ENCODE measurements around the gene CLASP1. TPM values are rescaled to one million over a fixed set of nuclear protein-coding genes. Genes with fewer than 3 reads are reported as not detected.

CLASP1 gene
- total and polyA plus RNA-seq, 2 of the 8 experiments (the other 6 are each of a cell fraction or from before 2014, with no cell fraction given) = 7.3 to 53.9 TPM

- Histone ChIP-seq H3K23ac (ENCODE audit: insufficient read length) (no peak overlapping the region), H3K4ac (replicated peaks; ENCODE audit: insufficient read length, low read depth, low read length) (no peak overlapping the region), H2AFZ (ENCODE audit: low read length) (no peak overlapping the region), H4K91ac (replicated peaks; ENCODE audit: insufficient read length, low read length) (no peak overlapping the region), H2AK5ac (ENCODE audit: low read depth, low read length) (no peak overlapping the region; the same call in 1 of the 2 replicates), H3K79me2 (ENCODE audit: control insufficient read depth in 1 of 2, insufficient read depth in 2 of 2, low read length in 2 of 2) (peaks cover 0 to 30% of the 10 kb centered on the region in 2 experiments; a peak in 2 of 4 replicates), H3K9ac (replicated peaks in 1 of 4; ENCODE audit: extremely low read depth in 1 of 4, low read depth in 3 of 4, low read length in 3 of 4) (no peak overlapping the region), H3K14ac (ENCODE audit: insufficient read length) (no peak overlapping the region), H2BK120ac (replicated peaks; ENCODE audit: low read depth, low read length) (no peak overlapping the region), H3K56ac (replicated peaks; ENCODE audit: insufficient read length, low read depth, low read length) (no peak overlapping the region), H2BK5ac (ENCODE audit: low read depth, low read length) (no peak overlapping the region), H4K5ac (ENCODE audit: insufficient read length, low read depth, low read length) (no peak overlapping the region), H3K9me3 (ENCODE audit: insufficient read depth in 2 of 2, low read depth in 1 of 2, low read length in 1 of 2) (no peaks in the 10 kb centered on the region), H3K4me1 (replicated peaks in 1 of 4; ENCODE audit: control insufficient read depth in 3 of 4, insufficient read depth in 4 of 4, low read length in 3 of 4) (no peaks in the 10 kb centered on the region; a peak in 1 of 7 replicates), H2BK12ac (ENCODE audit: low read depth, low read length) (no peak overlapping the region), H3K36me3 (ENCODE audit: control insufficient read depth in 2 of 4, insufficient read depth in 4 of 4, low read length in 3 of 4) (no peaks in the 10 kb centered on the region; a peak in 1 of 8 replicates), H3K27ac (ENCODE audit: low read depth, low read length) (no peak overlapping the region), H3K18ac (ENCODE audit: extremely low read depth, low read length) (no peak overlapping the region), H3K4me2 (ENCODE audit: insufficient read depth in 1 of 2, low read depth in 2 of 2, low read length in 2 of 2) (no peak overlapping the region), H4K20me1 (replicated peaks in 1 of 2; ENCODE audit: control insufficient read depth in 1 of 2, insufficient read depth in 2 of 2, low read length in 2 of 2) (peaks cover 0 to 1% of the 10 kb centered on the region in 2 experiments), H3K23me2 (ENCODE audit: low read depth, low read length) (no peaks in the 10 kb centered on the region), H2BK15ac (ENCODE audit: low read length) (no peak overlapping the region), H3K4me3 (ENCODE audit: extremely low read depth in 1 of 4, insufficient read depth in 2 of 4, low read depth in 3 of 4, low read length in 4 of 4) (no peak overlapping the region), H4K8ac (ENCODE audit: extremely low read depth, insufficient read depth, low read length) (no peak overlapping the region), H3K79me1 (ENCODE audit: low read depth, low read length) (peaks cover 9% of the 10 kb centered on the region), H2BK20ac (ENCODE audit: low read length) (no peak overlapping the region), H3K27me3 (replicated peaks in 1 of 4; ENCODE audit: control insufficient read depth in 3 of 4, extremely low read depth in 1 of 4, insufficient read depth in 3 of 4, low read length in 3 of 4) (no peaks in the 10 kb centered on the region)
- ChIA-PET CTCF (ENCODE audit: partially characterized antibody) (interaction anchor here (2.1 kb wide), 1 partner anchor 8 kb away, joined by 14 read pairs; no protein-coding TSS in a partner anchor), POLR2A (ENCODE audit: partially characterized antibody) (interaction anchor here (1.0 kb wide), 1 partner anchor 58 kb away, joined by 3 read pairs; the partner anchor contains the start of gene RNU4ATAC)
- no peak for DNase-seq (ENCODE audit: low read depth in 1 of 2, low spot score in 2 of 2)
- 87% methylated on average over 1 of the region's 1 CpG; no CpG with 5 or more reads in 1 of the 2 experiments for WGBS, 2 experiments (ENCODE audit: extremely low coverage in 1 of 2, insufficient coverage in 1 of 2, insufficient read length in 1 of 2, insufficient replicate concordance in 2 of 2, low coverage in 1 of 2, low lambda C conversion rate in 2 of 2, missing lambda C conversion rate in 1 of 2)
- FAIRE-seq = no peak
- TF ChIP-seq POLR2AphosphoS5 (IDR thresholded peaks at IDR 0.05; ENCODE audit: low read depth, low read length) (no peak), ATF2 (IDR thresholded peaks at IDR 0.05; ENCODE audit: low read length) (no peak), ZNF274 (IDR thresholded peaks at IDR 0.05; ENCODE audit: borderline replicate concordance, extremely low read depth, low read length) (no peak), FOSL1 (IDR thresholded peaks at IDR 0.05; ENCODE audit: insufficient read depth, low read depth, low read length) (no peak), POLR2A (IDR thresholded peaks at IDR 0.05; ENCODE audit: control extremely low read depth in 1 of 2, low read depth in 2 of 2, low read length in 2 of 2) (no peak), HDAC6 (IDR thresholded peaks at IDR 0.05; ENCODE audit: low read depth, low read length) (no peak), BACH1 (IDR thresholded peaks at IDR 0.05; ENCODE audit: low read length) (no peak), E2F6 (IDR thresholded peaks at IDR 0.05) (no peak), SAP30 (IDR thresholded peaks at IDR 0.05; ENCODE audit: insufficient read depth, insufficient replicate concordance, low read length) (no peak), RFX5 (IDR thresholded peaks at IDR 0.05; ENCODE audit: borderline replicate concordance, low read depth, low read length) (no peak), CHD2 (IDR thresholded peaks at IDR 0.05; ENCODE audit: low read length) (no peak), EGR1 (IDR thresholded peaks at IDR 0.05; ENCODE audit: borderline replicate concordance, low read depth, low read length) (no peak), CREB1 (IDR thresholded peaks at IDR 0.05) (no peak)
Measured at GRCh38 chr2:121588357-121588756, 60.9 kb downstream of the CLASP1 start.

All from H1 (cell line).